ENCODE measurements around the gene BTF3.
"Not testable (repeated sequence)": the region's sequence is repeated elsewhere in the genome, so short reads cannot be mapped to it uniquely, and the experiment has no call there.

The BTF3 gene

GRCh38 chr5:73486119-73486899, 11.9 kb upstream of the BTF3 start:
- no peak for DNase-seq (ENCODE audit: low read depth)

DNA sequence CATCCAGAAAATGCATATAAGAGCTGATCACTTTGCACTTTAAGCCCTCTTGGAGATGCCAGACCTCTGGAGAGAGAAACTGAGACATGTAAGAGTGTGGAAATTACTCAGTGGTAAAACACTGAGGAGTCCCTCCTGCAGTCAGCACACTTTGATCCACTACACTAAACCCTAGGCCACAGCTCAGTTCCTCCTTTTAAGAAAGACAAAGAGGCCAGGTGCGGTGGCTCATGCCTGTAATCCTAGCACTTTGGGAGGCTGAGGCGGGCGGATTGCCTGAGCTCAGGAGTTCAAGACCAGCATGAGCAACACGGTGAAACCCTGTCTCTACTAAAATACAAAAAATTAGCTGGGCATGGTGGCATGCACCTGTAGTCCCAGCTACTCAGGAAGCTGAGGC, 11.0 kb upstream of the BTF3 start:
- not testable (repeated sequence) for DNase-seq (ENCODE audit: low read depth)

- DNase-seq (ENCODE audit: low read depth), result no peak
Observed at GRCh38 chr5:73487815-73488214, 10.4 kb upstream of the BTF3 start.

GRCh38 chr5:73488806-73489205, 9.4 kb upstream of the BTF3 start:
- no peak for DNase-seq (ENCODE audit: low read depth)

DNA sequence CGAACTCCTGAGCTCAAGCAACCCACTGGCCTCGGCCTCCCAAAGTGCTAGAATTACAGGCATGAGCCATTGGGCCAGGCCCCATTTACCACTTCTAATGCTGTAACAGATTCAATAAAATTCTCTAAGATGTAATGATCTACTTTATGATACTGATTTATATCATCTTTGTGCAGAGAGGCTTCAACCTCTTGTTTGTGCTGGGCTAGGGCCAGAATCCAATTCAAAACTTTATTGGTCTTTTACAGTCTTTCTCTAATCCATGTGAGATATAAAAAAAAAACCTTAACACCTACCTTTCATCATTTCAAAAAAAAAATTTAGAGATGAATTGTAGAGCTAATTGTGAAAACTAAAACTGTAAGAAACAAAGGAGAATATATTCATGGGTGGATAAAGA, 8.2 kb upstream of the BTF3 start:
- DNase-seq (ENCODE audit: low read depth), result no peak

DNA sequence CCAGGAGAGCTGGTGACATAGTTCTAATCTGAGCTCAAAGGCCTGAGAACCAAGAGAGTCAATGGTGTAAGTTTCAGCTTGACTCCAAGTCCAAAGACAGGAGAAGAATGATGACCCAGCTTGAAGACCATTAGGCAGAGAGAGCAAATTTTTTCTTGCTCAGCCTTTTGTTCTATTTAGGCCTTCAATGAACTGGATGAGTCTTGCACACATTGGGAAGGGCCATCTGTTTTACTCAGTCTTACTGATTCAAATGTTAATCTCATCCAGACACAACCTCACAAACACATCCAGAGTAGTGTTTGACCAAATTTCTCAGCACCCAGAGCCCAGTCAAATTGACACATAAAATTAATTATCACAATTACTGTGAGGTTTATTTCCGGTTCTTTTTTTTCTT, 7.1 kb upstream of the BTF3 start:
- no peak for DNase-seq (ENCODE audit: low read depth)

DNA sequence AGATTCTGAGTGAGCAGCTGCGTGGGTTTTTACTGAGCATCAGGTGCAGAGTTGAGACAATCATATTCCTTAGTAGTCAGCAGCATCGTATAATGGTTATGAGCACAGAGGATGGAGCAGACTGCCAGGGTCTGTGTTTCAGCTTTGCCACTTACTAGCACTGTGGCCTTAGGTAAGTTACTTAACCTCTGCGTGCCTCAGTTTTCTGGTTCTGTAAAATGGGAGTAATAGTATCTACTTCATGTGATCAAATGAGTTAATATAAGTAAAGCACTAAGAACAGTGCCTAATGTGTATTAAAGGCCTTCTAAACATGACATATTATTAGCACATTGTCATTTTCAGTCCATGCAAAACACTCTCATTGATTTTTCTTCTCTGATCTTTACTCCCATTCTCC, 4.8 kb upstream of the BTF3 start:
- no peak for DNase-seq (ENCODE audit: low read depth)

- no peak for DNase-seq (ENCODE audit: low read depth)
Observed at GRCh38 chr5:73494721-73495120, 3.5 kb upstream of the BTF3 start.

DNA sequence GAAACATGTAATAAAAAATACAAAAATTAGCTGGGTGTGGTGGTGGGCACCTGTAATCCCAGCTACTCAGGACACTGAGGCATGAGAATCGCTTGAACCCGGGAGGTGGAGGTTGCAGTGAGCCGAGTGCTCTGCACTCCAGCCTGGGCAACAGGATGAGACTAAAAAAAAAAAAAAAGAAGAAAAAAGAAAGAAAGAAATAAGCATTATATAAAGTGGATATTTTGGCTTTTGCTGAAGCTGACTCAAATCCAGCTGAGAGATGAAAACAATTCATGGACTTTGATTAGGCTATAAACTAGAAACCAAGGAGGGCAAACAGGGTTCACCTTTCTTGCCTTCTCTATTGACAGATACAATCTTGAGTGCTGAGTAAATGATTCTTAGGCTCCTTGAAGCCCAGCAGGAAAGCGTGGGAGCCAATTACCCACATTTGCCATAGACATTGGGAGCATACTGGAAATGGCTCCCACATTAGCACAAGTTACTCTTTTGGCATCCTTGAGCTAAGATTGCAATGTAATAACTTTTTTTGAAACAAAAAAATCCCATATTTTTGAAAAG, 2.4 kb upstream of the BTF3 start:
- DNase-seq (ENCODE audit: low read depth), result no peak

- no peak for DNase-seq (ENCODE audit: low read depth)
Observed at GRCh38 chr5:73496984-73497457, 1.2 kb upstream of the BTF3 start.

GRCh38 chr5:73497497-73498056, 665 bp upstream of the BTF3 start:
- no peak for DNase-seq (ENCODE audit: low read depth)

DNA sequence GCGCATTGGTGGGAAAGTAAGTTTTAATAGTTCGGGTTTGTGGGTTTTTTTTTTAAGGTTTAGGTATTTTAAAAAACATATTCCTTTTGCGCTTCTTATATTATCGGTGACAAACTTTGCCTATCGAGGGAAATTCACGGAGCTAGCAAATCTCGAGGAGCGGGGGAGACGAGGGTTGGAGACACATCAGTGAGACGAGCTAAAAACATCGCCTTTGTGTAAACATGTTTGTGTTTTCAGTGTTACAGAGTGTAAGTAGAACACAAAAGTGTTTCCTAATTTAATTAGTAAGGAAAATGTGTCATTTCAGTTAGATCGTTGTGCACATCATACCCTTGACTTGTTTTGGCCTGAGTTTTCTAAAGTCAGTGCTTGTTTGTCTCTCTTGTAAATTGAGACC, 945 bp downstream of the BTF3 start:
- DNase-seq (ENCODE audit: low read depth), result no peak

GRCh38 chr5:73499756-73500155, 1.5 kb downstream of the BTF3 start:
- no peak for DNase-seq (ENCODE audit: low read depth)

DNA sequence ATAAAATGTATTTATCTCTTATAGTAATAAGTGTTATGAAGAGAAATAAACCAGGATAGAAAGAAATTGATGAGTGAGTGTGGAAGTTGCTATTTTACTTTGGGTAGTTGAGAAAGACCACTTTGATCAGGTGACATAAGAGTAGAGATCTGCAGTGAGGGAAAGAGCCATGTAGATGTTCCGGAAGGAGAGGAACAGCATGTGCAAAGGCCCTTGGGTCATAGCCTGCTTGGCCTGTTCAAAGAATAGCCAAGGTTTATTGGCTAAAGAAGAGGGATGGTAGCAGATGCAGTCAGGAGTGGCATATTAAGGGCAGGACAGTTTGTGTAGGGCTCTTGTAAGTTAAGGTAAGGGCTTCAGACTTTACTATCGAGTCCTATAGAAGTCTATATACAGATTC, 3.2 kb downstream of the BTF3 start:
- no peak for DNase-seq (ENCODE audit: low read depth)

GRCh38 chr5:73506459-73506955, 8.3 kb downstream of the BTF3 start:
- no peak for DNase-seq (ENCODE audit: low read depth)

- DNase-seq (ENCODE audit: low read depth), result no peak
Observed at GRCh38 chr5:73507062-73507461, 8.8 kb downstream of the BTF3 start.

DNA sequence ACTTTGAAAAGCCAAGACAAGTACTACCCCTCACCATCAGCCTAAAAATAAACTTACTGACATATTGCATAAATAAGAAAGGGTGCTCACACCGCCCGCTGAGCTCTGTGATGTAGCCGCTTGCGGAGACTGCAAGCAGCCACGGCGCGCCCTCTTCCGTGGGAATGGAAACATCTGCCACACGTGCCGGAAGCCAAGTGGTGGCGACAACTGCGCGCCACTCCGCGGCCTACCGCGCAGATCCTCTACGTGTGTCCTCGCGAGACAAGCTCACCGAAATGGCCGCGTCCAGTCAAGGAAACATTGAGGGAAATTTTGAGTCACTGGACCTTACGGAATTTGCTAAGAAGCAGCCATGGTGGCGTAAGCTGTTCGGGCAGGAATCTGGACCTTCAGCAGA, 10.3 kb downstream of the BTF3 start:
- DNase-seq (ENCODE audit: low read depth), result not testable (repeated sequence)

GRCh38 chr5:73513996-73514395, 15.8 kb downstream of the BTF3 start:
- no peak for DNase-seq (ENCODE audit: low read depth)

DNA sequence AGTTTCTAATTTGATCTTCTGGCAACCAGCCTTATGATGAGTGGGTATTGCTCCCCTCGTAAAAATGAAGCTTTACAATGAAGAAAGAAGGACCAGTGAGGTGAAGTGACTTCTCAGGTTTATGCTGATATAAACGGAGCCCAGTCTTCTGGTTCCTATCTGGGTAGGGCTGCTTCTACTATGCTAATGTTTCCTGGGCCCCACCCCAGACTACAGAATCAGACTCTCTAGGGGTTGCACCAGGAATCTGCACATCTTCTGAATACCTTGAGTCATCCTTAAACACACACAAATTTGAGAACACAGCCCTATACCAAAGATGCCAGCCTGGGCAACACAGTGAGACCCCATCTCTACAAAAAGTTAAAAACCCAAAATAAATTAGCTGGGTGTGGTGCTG, 16.2 kb downstream of the BTF3 start:
- no peak for DNase-seq (ENCODE audit: low read depth)

DNA sequence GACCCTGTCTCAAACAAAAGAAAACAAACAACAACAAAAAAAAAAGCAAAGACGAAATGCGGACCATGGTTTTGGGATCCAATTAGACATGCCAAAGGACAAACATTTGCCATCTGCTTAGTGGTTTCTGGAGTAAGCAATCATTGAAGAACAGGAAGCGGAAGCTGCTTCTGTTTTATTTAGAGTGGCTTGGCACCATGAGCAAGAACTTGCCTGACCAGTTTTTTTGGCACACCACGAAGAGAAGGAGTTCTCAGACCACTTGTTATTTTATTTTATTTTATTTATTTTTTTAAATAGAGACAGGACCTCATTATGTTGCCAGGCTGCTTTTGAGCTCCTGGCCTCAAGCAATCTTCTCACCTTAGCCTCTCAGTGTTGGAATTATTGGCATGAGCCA, 17.0 kb downstream of the BTF3 start:
- no peak for DNase-seq (ENCODE audit: low read depth)

- no peak for DNase-seq (ENCODE audit: low read depth)
Observed at GRCh38 chr5:73519531-73520283, 21.5 kb downstream of the BTF3 start.

DNA sequence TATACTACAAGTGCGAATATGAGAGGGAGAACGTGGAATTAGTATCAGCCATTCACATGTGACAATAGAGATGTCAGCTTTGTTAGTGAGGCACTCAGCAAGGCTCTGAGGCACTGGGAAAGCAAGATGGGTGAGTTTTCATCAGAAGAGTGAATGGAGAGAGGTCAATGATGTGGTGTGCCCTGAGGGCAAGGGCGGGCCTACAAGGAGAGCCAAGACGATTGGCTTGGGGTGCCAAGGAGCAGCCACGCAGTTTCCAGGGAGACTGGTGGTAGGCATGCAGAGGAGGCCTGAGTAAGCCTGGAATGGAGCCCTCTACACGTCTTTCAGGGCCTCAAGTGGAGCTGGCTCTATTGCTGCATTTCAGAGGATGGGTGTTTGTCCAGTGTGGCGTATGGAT, 24.7 kb downstream of the BTF3 start:
- DNase-seq (ENCODE audit: low read depth), result no peak

GRCh38 chr5:73523861-73524260, 25.6 kb downstream of the BTF3 start:
- DNase-seq (ENCODE audit: low read depth), result no peak
